ENCODE data around the gene FAM120AOS. TPM values are rescaled to one million over a fixed set of nuclear protein-coding genes. Genes with fewer than 3 reads are reported as not detected.

The FAM120AOS gene
- total RNA-seq, 4 donors from 2014 or later = 49.4 to 60.8 (median 54.1) TPM

DNA sequence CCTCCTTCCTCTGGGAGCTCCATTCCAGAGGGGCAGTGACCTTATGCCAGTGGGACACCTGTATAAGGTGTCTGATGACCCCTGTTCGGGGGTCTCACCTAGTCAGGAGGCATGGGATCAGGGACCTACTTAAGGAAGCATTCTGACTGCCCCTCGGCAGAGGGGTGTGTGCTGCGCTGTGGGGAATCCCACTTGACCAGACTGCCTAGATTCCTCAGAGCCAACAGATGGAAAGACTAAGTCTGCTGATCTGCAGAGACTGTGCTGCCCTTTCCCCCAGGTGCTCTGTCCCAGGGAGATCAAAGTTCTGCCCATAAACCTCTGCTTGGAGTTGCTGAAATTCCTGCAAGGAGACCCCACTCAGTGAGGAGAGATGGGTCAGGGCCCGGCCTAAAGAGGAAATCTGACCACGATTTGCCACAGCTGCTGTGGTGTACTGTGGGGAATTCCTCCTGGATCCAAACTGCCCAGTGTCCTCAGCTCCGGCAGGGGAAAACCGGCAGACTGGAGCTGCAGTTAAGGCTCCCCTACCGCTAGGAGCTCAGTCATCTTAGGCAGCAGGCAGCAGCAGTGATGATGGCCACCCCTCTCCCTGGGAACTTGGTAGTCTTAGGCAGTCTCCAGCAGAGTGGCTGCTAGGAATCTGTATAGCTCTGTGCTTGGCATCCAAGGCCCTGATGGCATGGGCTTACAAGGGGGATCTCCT, 36.7 kb downstream of the FAM120AOS start:
- no peak overlapping the region for H3K27ac ChIP-seq
- H3K9me3 ChIP-seq = peaks cover 0 to 38% (median 4%) of the 10 kb centered on the region in 4 donors
- no peaks in the 10 kb centered on the region for H3K4me1 ChIP-seq
- WGBS, 2 donors = 83 to 100% methylated on average over 1 to 7 of the region's 8 CpGs
- H3K4me3 ChIP-seq = no peak overlapping the region
- no peak for TF ChIP-seq POLR2A (IDR thresholded peaks at IDR 0.05)
- TF ChIP-seq, protein P1, sequence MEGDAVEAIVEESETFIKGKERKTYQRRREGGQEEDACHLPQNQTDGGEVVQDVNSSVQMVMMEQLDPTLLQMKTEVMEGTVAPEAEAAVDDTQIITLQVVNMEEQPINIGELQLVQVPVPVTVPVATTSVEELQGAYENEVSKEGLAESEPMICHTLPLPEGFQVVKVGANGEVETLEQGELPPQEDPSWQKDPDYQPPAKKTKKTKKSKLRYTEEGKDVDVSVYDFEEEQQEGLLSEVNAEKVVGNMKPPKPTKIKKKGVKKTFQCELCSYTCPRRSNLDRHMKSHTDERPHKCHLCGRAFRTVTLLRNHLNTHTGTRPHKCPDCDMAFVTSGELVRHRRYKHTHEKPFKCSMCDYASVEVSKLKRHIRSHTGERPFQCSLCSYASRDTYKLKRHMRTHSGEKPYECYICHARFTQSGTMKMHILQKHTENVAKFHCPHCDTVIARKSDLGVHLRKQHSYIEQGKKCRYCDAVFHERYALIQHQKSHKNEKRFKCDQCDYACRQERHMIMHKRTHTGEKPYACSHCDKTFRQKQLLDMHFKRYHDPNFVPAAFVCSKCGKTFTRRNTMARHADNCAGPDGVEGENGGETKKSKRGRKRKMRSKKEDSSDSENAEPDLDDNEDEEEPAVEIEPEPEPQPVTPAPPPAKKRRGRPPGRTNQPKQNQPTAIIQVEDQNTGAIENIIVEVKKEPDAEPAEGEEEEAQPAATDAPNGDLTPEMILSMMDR (IDR thresholded peaks at IDR 0.05) = no peak
- no peak for TF ChIP-seq EP300 (IDR thresholded peaks at IDR 0.05)
- H3K27me3 ChIP-seq = no peaks in the 10 kb centered on the region
- DNase-seq (ENCODE audit: low spot score in 2 of 2) = no peak
- no peaks in the 10 kb centered on the region for H3K36me3 ChIP-seq

DNA sequence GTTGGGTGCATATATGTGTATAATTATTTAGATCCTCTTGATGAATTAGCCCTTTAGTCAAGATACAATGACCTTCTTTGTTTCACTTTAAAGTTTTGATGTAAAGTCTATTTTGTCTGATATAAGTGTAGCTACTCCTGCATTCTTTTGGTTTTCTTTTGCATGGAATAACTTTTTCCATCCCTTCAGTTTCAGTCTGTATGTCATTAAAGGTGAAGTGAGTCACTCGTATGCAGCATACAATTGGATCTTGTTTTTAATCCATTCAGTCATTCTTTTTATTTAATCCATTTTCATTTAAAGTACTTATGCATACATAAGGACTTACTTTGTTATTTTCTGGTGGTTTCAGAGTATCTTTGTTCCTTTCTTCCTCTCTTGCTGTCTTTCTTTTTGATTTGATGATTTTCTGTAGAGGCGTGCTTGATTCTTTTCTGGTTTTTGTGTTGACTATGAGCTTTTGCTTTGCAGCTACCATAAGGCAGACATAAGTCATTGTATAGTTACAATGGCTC, 38.1 kb downstream of the FAM120AOS start:
- no peak for TF ChIP-seq POLR2A (IDR thresholded peaks at IDR 0.05)
- no peak for TF ChIP-seq EP300 (IDR thresholded peaks at IDR 0.05)
- TF ChIP-seq, protein P1 (IDR thresholded peaks at IDR 0.05) = no peak
- 36 to 45% methylated on average over 2 of the region's 2 CpGs for WGBS, 2 donors
- Histone ChIP-seq H3K4me1 (no peaks in the 10 kb centered on the region), H3K36me3 (no peaks in the 10 kb centered on the region), H3K27ac (no peak overlapping the region), H3K27me3 (no peaks in the 10 kb centered on the region), H3K9me3 (peaks cover 0 to 37% (median 4%) of the 10 kb centered on the region in 4 donors), H3K4me3 (no peak overlapping the region)
- no peak for DNase-seq (ENCODE audit: low spot score in 2 of 2)

DNA sequence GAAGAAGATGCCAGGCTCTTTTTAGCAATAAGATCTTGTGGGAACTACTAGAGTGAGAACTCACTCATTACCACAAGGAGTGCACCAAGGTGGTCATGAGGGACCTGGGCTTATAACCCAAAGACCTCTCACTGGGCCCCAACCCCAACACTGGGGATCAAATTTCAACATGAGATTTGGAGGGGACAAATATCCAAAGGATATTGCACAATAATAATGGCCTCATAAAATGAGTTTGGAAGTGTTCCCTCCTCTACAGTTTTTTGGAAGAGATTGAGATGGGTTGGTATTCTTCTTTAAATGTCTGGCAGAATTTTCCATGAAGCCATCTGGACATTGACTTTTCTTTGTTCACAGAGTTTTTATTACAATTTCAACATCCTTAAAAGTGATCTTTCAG, 39.9 kb downstream of the FAM120AOS start:
- H3K4me3 ChIP-seq = no peak overlapping the region
- H3K9me3 ChIP-seq = peaks cover 0 to 20% (median 0%) of the 10 kb centered on the region in 4 donors
- TF ChIP-seq EP300 (IDR thresholded peaks at IDR 0.05) = no peak
- TF ChIP-seq POLR2A (IDR thresholded peaks at IDR 0.05) = no peak
- TF ChIP-seq, protein P1 (IDR thresholded peaks at IDR 0.05) = no peak
- no peak overlapping the region for H3K27ac ChIP-seq
- no peaks in the 10 kb centered on the region for H3K4me1 ChIP-seq
- H3K27me3 ChIP-seq = no peaks in the 10 kb centered on the region
- no peak for DNase-seq (ENCODE audit: low spot score in 2 of 2)
- no peaks in the 10 kb centered on the region for H3K36me3 ChIP-seq

DNA sequence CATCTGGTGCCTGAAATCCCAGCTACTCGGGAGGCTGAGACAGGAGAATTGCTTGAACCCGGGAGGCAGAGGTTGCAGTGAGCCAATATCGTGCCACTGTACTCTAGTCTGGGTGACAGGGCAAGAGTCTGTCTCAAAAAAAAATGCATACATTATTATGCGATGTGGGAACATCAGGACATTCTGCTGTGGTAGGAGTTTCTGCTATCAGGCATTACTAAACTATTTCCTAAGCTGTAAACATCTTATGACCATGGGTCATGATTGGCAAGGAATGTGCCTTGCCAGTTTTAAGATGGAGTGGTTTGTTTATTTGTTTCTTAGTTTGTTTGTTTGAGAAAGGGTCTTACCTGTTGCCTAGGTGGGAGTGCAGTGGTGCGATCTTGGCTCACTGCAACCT, 47.0 kb downstream of the FAM120AOS start:
- Histone ChIP-seq H3K27me3 (no peaks in the 10 kb centered on the region), H3K9me3 (no peaks in the 10 kb centered on the region), H3K4me3 (no peak overlapping the region), H3K27ac (no peak overlapping the region), H3K4me1 (no peaks in the 10 kb centered on the region), H3K36me3 (no peaks in the 10 kb centered on the region)
- DNase-seq (ENCODE audit: low spot score in 2 of 2) = no peak
- TF ChIP-seq, protein P1 (IDR thresholded peaks at IDR 0.05) = no peak
- TF ChIP-seq POLR2A (IDR thresholded peaks at IDR 0.05) (no peak), EP300 (IDR thresholded peaks at IDR 0.05) (no peak)
- WGBS, 2 donors = 93 to 95% methylated on average over 5 of the region's 5 CpGs

DNA sequence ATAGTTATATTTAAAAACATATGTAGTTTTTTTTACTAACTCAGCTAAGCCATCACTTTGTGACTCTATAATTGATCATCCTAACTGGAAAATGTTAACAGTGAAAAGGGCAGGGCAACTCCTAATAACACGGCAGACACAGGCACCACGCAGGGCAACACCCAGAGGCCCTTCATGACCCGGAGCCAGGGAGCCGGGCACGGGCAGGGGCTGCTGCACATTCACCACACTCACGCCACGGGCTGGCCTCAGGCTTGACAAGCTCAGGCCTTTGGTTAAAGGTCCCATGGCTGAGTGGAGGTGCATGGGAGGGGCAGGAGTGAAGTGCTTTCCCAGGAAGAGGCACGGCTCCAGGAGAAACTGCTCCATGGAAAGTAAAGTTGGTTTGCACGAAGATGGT, 54.9 kb downstream of the FAM120AOS start:
- Histone ChIP-seq H3K27ac (no peak overlapping the region), H3K36me3 (no peaks in the 10 kb centered on the region), H3K4me1 (no peaks in the 10 kb centered on the region), H3K27me3 (no peaks in the 10 kb centered on the region), H3K4me3 (no peak overlapping the region), H3K9me3 (peaks cover 0 to 4% (median 0%) of the 10 kb centered on the region in 4 donors)
- TF ChIP-seq, protein P1 (IDR thresholded peaks at IDR 0.05) = no peak
- TF ChIP-seq EP300 (IDR thresholded peaks at IDR 0.05) = no peak
- no peak for TF ChIP-seq POLR2A (IDR thresholded peaks at IDR 0.05)
- DNase-seq (ENCODE audit: low spot score in 2 of 2) = no peak
- 87 to 88% methylated on average over 9 of the region's 9 CpGs for WGBS, 2 donors
